ENCODE measurements around the gene NLGN3.

The NLGN3 gene

DNA sequence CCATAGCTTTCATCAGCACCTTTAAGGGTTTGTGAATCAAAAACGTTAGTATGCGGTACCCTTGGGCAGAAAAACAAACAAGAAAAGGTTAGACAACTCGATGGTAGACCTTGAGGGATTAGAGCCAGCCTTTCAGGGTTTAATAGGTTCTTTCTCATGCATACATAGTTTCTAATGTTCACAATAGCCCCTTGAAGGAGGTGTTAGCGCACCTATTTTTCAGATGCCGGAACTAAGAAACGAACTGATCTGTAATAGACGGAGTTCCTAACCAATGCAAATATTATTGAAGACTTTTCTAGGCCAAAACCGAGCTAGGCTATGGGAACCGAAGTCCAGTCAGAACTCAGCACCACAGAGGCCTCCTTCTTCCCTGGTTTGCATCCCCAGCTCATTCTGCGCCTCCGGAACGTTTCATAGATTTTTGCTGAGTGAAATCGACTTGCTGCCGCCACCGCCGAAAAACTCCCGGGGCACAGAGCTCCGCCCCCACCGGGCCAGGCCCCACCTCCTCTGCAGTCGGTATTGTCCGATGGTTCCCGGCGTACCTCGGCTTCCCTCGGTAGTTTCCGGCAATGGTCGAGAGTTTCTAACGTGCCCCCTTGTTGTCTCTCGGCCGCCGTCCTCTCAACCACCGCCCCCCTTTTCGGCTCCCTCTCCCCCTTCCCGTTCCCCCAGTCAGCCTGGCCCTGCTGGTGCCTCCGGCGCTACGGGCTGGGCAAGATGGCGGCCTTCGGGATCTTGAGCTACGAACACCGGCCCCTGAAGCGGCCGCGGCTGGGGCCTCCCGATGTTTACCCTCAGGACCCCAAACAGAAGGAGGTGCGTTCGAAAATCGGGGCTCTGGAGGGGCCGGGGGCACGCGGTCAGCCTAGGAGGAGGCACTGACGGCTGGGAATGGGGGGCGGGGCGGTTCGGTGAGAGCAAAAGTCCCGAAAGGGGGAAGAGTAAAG lies 26.3 kb upstream of the NLGN3 start, which contains the start of gene MED12:
TSS of gene MED12 (plus strand) at position 565 of the 953 bp plus-strand sequence. CDS start at position 724, 159 bp downstream.
- DNase-seq (ENCODE audit: low read depth in 3 of 3, low spot score in 1 of 3) = peak; percentile 35 to 75 (median 55)

- DNase-seq (ENCODE audit: low read depth in 3 of 3, low spot score in 1 of 3) = no peak
Measured at GRCh38 chrX:71118985-71119535, 25.6 kb upstream of the NLGN3 start.

GRCh38 chrX:71128166-71128833 lies 16.3 kb upstream of the NLGN3 start:
- no peak for DNase-seq (ENCODE audit: low read depth in 3 of 3, low spot score in 1 of 3)

DNA sequence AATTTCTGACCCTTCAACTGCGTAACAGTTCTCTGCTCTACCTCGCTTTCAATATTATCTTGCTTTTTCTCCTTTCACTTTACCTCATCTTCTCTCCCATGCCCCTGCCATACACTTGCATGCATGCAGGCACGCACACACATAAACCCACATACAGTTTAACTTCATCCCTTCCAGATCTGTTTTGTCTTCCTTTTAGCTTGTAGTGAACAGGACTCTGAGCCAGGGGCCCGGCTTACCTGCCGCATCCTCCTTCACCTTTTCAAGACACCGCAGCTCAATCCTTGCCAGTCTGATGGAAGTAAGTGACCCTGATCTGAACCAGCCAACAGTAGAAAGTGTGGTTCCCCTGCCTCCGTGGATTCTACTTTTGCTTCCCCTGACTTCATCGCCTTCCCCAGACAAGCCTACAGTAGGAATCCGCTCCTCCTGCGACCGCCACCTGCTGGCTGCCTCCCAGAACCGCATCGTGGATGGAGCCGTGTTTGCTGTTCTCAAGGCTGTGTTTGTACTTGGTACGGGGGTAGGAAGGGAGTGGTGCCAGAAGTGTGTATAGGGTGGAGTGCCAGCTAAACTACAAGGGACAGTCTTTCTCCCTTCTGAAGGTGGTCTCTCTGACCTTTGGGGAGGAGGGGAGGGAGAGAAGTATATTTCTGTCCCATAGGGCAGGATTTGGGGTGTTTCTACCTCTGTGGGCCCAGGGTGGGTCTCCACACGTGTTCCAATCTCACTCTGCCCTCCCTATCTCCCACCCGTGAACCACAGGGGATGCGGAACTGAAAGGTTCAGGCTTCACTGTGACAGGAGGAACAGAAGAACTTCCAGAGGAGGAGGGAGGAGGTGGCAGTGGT lies 15.5 kb upstream of the NLGN3 start:
- peak; percentile 41 to 64 (median 63) for DNase-seq (ENCODE audit: low read depth in 3 of 3, low spot score in 1 of 3)

DNA sequence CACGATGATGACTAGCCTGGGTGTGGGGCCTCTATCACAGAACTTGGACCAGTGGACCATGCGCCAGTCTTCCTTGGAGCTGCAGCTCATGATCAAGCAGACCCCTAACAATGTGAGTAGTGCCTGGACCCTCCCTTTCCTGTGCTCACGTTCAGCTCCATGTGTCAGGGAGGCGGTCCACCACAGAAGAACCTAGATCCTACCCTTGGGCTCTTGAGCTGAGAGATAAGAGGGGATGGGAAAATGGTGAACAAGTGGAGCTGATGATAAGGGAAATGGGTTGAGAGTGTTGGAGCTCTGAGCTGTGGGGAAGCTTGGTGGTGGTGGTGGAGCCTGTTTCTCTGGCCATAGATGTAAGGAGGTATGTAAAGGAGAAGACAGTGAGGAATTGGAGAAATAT lies 13.1 kb upstream of the NLGN3 start:
- DNase-seq (ENCODE audit: low read depth in 3 of 3, low spot score in 1 of 3) = no peak

DNA sequence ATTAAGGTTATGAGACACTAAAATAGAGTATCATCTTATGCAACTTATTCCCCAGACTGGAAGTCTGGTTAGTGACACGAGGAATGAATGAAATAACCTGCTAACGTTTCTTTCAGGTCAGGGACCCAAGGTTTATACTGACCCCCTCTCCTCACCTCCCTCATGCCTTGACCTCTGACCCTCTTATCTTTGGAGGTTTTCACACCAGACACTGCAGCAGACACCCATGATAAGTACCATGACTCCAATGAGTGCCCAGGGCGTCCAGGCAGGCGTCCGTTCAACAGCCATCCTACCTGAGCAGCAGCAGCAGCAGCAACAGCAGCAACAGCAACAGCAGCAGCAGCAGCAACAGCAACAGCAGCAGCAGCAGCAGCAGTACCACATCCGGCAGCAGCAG lies 4.2 kb upstream of the NLGN3 start:
- DNase-seq (ENCODE audit: low read depth in 3 of 3, low spot score in 1 of 3) = no peak

- DNase-seq (ENCODE audit: low read depth in 3 of 3, low spot score in 1 of 3) = no peak
Measured at GRCh38 chrX:71143508-71143907, 1.1 kb upstream of the NLGN3 start.

DNA sequence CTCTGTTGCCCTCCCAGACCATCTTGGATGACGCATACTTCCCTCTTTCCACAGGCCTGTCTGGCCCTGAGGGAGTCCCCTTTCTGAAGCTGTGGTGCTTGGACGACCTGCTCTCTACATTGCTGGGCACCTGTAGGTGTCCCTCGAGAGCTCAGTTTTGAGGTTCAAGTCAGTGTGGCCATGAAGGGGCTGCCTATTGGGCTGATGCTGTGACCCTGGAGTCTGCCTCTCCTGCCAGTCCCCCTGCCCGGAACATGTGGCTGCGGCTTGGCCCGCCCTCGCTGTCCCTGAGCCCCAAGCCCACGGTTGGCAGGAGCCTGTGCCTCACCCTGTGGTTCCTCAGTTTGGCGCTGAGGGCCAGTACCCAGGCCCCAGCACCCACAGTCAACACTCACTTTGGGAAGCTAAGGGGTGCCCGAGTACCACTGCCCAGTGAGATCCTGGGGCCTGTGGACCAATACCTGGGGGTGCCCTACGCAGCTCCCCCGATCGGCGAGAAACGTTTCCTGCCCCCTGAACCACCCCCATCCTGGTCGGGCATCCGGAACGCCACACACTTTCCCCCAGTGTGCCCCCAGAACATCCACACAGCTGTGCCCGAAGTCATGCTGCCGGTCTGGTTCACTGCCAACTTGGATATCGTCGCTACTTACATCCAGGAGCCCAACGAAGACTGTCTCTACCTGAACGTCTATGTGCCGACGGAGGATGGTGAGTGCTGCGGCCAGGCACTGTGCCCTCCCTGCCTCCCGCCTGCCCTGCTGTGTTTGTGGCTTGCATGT lies 3.0 kb downstream of the NLGN3 start:
- DNase-seq (ENCODE audit: low read depth in 3 of 3, low spot score in 1 of 3) = no peak

- DNase-seq (ENCODE audit: low read depth in 3 of 3, low spot score in 1 of 3) = no peak
Measured at GRCh38 chrX:71148278-71148663, 3.6 kb downstream of the NLGN3 start.

- DNase-seq (ENCODE audit: low read depth in 3 of 3, low spot score in 1 of 3) = no peak
Measured at GRCh38 chrX:71151366-71151765, 6.7 kb downstream of the NLGN3 start.

DNA sequence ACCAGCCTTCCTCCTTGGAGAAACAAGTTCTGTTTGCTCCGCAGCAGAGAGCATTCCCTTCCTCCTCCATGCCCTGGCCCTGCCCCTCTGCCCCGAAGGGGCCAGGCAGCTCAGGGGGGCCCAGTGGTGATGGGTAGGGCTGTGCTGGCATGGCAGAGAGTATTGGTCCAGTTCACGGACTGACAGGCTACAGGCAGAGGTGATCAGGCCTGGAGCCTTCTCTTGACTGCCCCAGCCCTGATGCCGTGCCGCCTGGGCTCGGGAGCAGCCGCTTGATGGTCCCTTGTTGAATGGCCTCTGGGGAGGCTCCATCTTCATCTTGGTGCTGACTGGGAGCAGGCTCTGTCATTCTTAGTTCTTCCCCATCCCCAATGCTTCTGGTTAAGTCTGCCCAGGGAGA lies 9.6 kb downstream of the NLGN3 start:
- DNase-seq (ENCODE audit: low read depth in 3 of 3, low spot score in 1 of 3) = no peak

- DNase-seq (ENCODE audit: low read depth in 3 of 3, low spot score in 1 of 3) = no peak
Measured at GRCh38 chrX:71154641-71155040, 10.0 kb downstream of the NLGN3 start.

DNA sequence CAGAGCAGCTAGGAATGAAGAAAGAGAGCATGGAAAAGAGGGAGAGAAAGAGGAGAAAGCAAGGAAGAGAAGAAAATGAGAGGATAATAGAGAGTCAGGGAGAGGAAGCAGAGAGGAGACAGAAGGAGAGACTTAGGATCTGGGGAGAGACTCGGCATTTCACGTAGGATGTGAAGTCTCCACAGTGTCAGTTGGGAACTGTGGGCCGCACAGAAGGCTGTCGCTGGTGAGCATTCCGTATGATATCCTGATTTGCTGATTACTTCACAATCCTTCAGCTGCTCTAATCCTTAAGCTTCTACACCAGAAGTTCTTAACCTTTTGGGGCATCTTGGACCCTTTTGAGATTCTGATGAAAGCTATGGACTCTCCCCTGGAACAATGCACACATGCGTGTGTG lies 14.0 kb downstream of the NLGN3 start:
- no peak for DNase-seq (ENCODE audit: low read depth in 3 of 3, low spot score in 1 of 3)

DNA sequence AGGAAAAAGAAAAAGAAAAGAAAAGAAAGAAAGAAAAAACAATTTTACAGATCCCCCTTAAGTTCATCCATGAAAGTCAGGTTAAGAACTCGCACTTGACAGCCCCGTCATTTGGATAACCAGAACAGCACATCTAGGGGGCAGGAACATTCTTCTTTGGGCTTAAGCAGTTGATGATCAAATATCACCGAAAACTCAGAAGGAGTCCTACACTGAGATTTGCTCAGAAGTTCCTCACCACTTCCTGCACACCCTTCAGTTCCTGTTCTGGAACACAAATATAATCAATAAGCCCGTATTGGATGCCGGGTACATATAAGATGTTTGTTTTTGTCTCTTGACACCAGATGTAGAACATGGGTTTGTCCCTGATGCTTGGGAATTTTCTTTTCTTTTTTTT lies 14.7 kb downstream of the NLGN3 start:
- no peak for DNase-seq (ENCODE audit: low read depth in 3 of 3, low spot score in 1 of 3)

- no peak for DNase-seq (ENCODE audit: low read depth in 3 of 3, low spot score in 1 of 3)
Measured at GRCh38 chrX:71160475-71160874, 15.8 kb downstream of the NLGN3 start.

DNA sequence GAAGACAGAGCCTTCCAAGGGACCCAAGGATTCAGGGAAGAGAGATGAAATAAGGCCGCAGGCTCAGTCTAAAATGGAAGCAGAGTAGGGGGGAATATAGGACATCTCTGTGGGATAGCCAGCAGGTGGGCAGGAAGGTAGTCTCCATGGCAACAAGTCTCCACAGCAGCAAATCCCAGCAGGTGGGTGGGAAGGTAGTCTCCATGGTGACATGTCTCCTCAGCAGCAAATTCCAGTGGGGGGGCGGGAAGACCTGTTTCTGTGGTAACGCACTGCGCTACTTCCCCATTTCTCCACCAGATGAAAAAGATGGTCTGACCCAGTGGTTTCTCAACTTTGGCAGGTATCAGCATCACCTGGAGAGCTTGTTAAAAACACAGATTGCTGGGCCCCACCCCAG lies 18.3 kb downstream of the NLGN3 start:
- no peak for DNase-seq (ENCODE audit: low read depth in 3 of 3, low spot score in 1 of 3)

DNA sequence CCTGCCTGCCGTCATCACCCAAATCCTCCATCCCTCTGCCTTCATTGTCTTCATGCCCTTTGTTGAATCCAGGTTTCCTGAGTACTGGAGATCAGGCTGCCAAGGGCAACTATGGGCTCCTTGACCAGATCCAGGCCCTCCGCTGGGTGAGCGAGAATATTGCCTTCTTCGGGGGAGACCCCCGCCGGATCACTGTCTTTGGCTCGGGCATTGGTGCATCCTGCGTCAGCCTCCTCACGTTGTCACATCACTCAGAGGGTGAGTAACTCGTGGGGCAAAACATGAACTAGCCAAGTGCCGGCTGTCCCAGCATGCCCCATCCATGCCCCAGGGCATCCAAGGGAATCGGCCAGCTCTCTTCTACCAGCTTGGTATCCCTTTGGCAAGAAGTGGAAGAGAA lies 19.4 kb downstream of the NLGN3 start:
- DNase-seq (ENCODE audit: low read depth in 3 of 3, low spot score in 1 of 3) = no peak

DNA sequence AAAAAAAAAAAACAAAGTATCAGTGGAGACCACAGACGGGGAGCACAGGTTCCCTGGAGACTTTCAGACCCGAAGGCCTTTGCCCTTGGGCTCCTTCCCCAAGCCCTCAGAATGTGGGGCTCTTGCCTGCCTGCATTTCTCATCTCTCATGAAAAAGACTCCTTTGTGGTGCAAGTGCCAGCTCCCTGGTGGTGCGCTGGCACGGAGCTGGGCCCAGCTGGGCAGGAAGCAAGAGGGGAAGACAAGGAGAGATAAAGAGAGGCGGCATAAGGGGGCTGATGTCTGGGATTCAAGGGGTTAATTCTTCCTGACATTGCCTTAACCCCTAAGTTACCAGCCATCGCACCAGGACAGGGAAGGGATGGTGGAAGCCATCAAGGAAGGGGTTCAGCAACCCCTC lies 21.8 kb downstream of the NLGN3 start:
- no peak for DNase-seq (ENCODE audit: low read depth in 3 of 3, low spot score in 1 of 3)

GRCh38 chrX:71167031-71167781 lies 22.6 kb downstream of the NLGN3 start:
- no peak for DNase-seq (ENCODE audit: low read depth in 3 of 3, low spot score in 1 of 3)

- DNase-seq (ENCODE audit: low read depth in 3 of 3, low spot score in 1 of 3) = no peak
Measured at GRCh38 chrX:71168134-71168533, 23.5 kb downstream of the NLGN3 start.
